ENCODE data around the gene EDN1.

EDN1 gene

DNA sequence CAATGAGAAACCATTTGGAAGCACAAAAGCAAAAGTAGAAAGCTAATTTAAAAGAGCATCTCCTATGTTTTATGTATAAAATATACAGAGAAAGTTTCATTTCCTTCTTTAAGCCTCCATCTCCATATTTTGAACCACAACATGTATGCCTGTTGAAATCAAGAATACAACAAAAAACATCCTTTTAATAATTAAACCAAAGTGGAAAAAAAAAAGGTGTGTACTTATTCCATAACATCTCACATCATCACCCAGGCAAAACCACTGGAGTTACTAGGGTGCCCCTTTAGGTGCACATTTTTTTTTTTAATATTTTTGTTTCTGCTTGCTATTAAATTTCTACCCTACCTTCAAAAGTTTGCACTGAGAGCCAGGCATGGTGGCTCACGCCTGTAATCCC, 43.0 kb downstream of the EDN1 start:
- no peaks in the 10 kb centered on the region for H3K36me3 ChIP-seq
- no peaks in the 10 kb centered on the region for H3K27me3 ChIP-seq
- H3K4me3 ChIP-seq (ENCODE audit: low read depth in 1 of 2, low read length in 1 of 2): no peak overlapping the region
- H3K27ac ChIP-seq: no peak overlapping the region
- TF ChIP-seq, protein P1, sequence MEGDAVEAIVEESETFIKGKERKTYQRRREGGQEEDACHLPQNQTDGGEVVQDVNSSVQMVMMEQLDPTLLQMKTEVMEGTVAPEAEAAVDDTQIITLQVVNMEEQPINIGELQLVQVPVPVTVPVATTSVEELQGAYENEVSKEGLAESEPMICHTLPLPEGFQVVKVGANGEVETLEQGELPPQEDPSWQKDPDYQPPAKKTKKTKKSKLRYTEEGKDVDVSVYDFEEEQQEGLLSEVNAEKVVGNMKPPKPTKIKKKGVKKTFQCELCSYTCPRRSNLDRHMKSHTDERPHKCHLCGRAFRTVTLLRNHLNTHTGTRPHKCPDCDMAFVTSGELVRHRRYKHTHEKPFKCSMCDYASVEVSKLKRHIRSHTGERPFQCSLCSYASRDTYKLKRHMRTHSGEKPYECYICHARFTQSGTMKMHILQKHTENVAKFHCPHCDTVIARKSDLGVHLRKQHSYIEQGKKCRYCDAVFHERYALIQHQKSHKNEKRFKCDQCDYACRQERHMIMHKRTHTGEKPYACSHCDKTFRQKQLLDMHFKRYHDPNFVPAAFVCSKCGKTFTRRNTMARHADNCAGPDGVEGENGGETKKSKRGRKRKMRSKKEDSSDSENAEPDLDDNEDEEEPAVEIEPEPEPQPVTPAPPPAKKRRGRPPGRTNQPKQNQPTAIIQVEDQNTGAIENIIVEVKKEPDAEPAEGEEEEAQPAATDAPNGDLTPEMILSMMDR (IDR thresholded peaks at IDR 0.05): no peak
- no peaks in the 10 kb centered on the region for H3K9me3 ChIP-seq
- H3K4me1 ChIP-seq (ENCODE audit: control insufficient read depth in 1 of 2, insufficient read depth in 1 of 2, low read depth in 1 of 2, low read length in 1 of 2): peaks cover 0 to 3% of the 10 kb centered on the region in 2 experiments

DNA sequence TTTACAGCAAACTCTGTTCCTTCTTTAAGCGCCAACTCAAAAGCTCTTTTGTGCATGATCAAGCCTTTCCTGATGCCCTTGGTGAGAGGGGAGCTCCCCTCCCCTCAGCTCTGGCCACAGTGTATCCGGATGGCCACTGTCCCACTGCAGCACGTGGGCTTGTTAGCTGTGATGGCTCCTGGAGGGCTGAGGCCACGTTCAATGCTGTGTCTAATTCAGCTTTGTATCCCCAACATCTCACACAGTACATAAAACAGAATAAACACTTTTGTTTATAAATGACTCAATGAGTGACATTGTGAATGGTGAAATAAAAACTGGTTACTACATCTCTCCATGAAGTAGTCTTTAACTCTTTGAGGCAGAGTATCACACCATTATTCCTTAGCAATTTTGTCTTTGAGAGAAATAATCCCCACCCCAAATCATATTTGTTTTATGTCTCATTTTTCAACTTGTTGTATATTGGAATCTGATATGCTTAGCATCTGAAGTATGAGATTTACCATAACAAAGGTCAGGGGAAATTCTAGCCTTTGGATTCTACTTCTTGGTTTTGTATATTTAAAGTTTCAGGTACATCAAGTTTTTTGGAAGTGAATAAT, 44.5 kb downstream of the EDN1 start:
- no peaks in the 10 kb centered on the region for H3K36me3 ChIP-seq
- H3K27me3 ChIP-seq: no peaks in the 10 kb centered on the region
- H3K4me1 ChIP-seq (ENCODE audit: control insufficient read depth in 1 of 2, insufficient read depth in 1 of 2, low read depth in 1 of 2, low read length in 1 of 2): peaks cover 0 to 3% of the 10 kb centered on the region in 2 experiments
- no peaks in the 10 kb centered on the region for H3K9me3 ChIP-seq
- H3K4me3 ChIP-seq (ENCODE audit: low read depth in 1 of 2, low read length in 1 of 2): no peak overlapping the region
- H3K27ac ChIP-seq: no peak overlapping the region
- TF ChIP-seq, protein P1 (IDR thresholded peaks at IDR 0.05): no peak

DNA sequence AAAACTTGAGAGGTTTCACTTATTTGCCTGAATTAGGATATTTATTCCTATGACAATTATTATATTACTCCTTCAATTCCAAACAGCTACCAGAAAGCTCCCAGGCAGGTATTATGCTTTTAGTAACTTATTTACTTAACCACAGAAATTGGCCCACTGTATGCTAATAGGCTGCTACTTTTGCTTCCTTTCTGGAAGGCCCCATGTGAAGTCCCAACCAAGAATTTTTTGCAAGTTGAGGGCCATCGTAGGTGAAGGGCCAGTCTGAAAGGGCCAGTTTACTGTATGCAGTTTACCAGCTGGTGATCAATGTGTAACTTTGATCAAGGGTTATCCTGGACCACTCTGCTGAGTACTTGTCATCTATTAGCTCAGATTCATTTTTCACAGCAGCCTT, 45.0 kb downstream of the EDN1 start:
- Histone ChIP-seq H3K36me3 (no peaks in the 10 kb centered on the region), H3K4me1 (ENCODE audit: control insufficient read depth in 1 of 2, insufficient read depth in 1 of 2, low read depth in 1 of 2, low read length in 1 of 2) (peaks cover 0 to 3% of the 10 kb centered on the region in 2 experiments), H3K9me3 (no peaks in the 10 kb centered on the region), H3K27ac (no peak overlapping the region), H3K4me3 (ENCODE audit: low read depth in 1 of 2, low read length in 1 of 2) (no peak overlapping the region), H3K27me3 (no peaks in the 10 kb centered on the region)
- TF ChIP-seq, protein P1 (IDR thresholded peaks at IDR 0.05): no peak

DNA sequence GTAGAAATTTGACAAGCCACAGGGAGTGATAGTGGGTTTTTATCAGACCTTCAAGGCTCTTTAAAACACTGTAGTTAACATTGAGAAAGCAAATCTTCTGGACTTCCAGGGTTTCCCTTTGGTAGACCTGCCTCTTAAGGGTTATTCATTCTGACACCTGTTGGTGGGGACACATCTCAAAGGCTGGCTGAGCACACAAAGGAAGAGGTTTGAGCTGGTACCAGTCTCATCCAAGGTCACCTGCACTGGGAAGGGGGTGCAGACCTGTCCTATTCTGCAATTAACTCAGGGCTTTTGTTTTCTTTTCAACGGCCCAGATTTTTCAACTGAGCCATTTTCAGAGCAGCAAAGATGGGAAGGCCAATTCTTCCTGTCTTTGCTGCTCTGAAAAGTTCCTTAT, 45.6 kb downstream of the EDN1 start:
- TF ChIP-seq, protein P1 (IDR thresholded peaks at IDR 0.05): no peak
- Histone ChIP-seq H3K9me3 (no peaks in the 10 kb centered on the region), H3K36me3 (no peaks in the 10 kb centered on the region), H3K4me3 (ENCODE audit: low read depth in 1 of 2, low read length in 1 of 2) (no peak overlapping the region), H3K4me1 (ENCODE audit: control insufficient read depth in 1 of 2, insufficient read depth in 1 of 2, low read depth in 1 of 2, low read length in 1 of 2) (peaks cover 0 to 3% of the 10 kb centered on the region in 2 experiments), H3K27ac (no peak overlapping the region), H3K27me3 (no peaks in the 10 kb centered on the region)

DNA sequence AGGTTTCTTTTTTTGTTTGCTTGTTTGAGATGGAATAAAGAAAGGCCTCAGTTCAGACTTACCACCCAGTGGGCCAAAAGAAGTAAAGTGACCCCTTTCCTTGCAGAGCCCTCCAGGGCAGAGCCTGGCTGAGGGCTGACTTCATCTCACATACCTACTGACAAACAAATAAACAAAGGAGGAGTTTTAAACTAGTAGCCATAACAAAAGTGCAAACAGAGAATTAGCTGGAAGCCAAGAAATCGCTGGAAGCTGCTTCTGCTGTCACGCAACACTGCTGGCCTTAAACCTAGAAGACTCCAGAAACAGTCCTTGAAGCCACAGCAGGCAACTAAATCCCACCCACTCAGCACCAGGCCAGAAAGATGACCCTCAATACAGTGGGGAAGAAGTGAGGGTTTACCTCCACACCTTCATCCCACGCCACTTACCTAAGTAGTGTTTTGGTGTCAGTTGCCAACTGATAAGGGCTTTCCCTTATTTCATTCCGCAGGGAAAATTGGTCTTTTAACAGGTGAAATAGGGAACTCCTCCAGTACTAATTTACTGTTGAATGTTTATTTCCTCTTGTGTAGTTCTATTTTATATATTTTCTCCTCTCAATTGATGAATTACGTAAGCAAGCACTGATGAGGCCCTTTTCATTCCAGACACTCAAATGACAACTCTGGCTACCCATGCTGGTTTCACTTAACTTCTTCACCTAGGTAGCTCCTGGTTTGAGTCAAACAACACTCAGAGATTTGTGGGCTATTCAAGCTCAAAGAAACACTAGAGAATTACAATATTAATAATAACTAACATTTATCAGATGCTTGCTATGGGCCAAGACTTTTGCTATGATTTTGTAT, 46.2 kb downstream of the EDN1 start:
- Histone ChIP-seq H3K4me1 (ENCODE audit: control insufficient read depth in 1 of 2, insufficient read depth in 1 of 2, low read depth in 1 of 2, low read length in 1 of 2) (peaks cover 0 to 3% of the 10 kb centered on the region in 2 experiments), H3K36me3 (no peaks in the 10 kb centered on the region), H3K9me3 (no peaks in the 10 kb centered on the region), H3K27me3 (no peaks in the 10 kb centered on the region), H3K4me3 (ENCODE audit: low read depth in 1 of 2, low read length in 1 of 2) (no peak overlapping the region), H3K27ac (no peak overlapping the region)
- TF ChIP-seq, protein P1 (IDR thresholded peaks at IDR 0.05): no peak

All from neutrophil (primary cell).